Neural cell (in vitro differentiated cells): ENCODE results near the gene FLT1. TPM values are rescaled to one million over a fixed set of nuclear protein-coding genes. Genes with fewer than 3 reads are reported as not detected.

Experiments
- H2AFZ ChIP-seq: fragments of 200-600, 300-800 bp; sonication (generic), shearing (Covaris generic); 2 replicates; pipeline ENCODE4 v1.6.0; 2014; ENCODE audit warnings: low read depth, mild to moderate bottlenecking, antibody characterized with exemption, low read length, moderate library complexity
- H3F3A ChIP-seq: fragments of 200-600 bp; shearing (Covaris generic); 2 replicates; pipeline ENCODE4 v1.6.1; 2016; ENCODE audit warnings: mild to moderate bottlenecking, moderate library complexity, mixed read lengths, antibody characterized with exemption, low read length; ENCODE audit not compliant: insufficient read depth, poor library complexity, severe bottlenecking
- H3K27ac ChIP-seq: fragments of 200-600, 300-800 bp; sonication (generic), shearing (Covaris generic); 2 replicates; pipeline ENCODE4 v1.5.1; 2014; ENCODE audit warnings: mild to moderate bottlenecking, low read length, moderate library complexity
- H3K27me3 ChIP-seq: fragments of 300-800, 200-600 bp; sonication (generic), shearing (Covaris generic); 2 replicates; pipeline ENCODE4 v1.6.0; 2014; ENCODE audit warnings: mild to moderate bottlenecking, low read depth, low read length, moderate library complexity; ENCODE audit not compliant: insufficient read depth
- H3K36me3 ChIP-seq: fragments of 300-800, 200-600 bp; sonication (generic), shearing (Covaris generic); 2 replicates; pipeline ENCODE4 v1.5.1; 2014; ENCODE audit warnings: mild to moderate bottlenecking, antibody characterized with exemption, low read length, moderate library complexity; ENCODE audit not compliant: insufficient read depth
- H3K4me2 ChIP-seq: fragments of 300-800, 200-600 bp; sonication (generic), shearing (Covaris generic); 2 replicates; pipeline ENCODE4 v1.6.0; 2014; ENCODE audit warnings: mild to moderate bottlenecking, low read length
- H3K4me3 ChIP-seq: fragments of 300-800, 200-600 bp; sonication (generic), shearing (Covaris generic); 2 replicates; pipeline ENCODE4 v1.5.1; 2014; ENCODE audit warnings: mild to moderate bottlenecking, low read length, moderate library complexity
- H3K79me2 ChIP-seq: fragments of 200-600 bp; shearing (Covaris generic); replicated peaks from 2 replicates; pipeline ENCODE4 v1.6.0; 2014; ENCODE audit warnings: mild to moderate bottlenecking, low read length, moderate library complexity; ENCODE audit not compliant: insufficient read depth
- H3K9ac ChIP-seq: fragments of 300-800, 200-600 bp; sonication (generic), shearing (Covaris generic); 2 replicates; pipeline ENCODE4 v1.6.1; 2016; ENCODE audit warnings: mild to moderate bottlenecking, low read length, mixed read lengths
- H3K9me2 ChIP-seq: fragments of 200-600 bp; shearing (Covaris generic); 2 replicates; pipeline ENCODE4 v1.6.1; 2016; ENCODE audit warnings: mild to moderate bottlenecking, low read length, mixed read lengths; ENCODE audit not compliant: insufficient read depth
- H3K9me3 ChIP-seq: fragments of 200-600, 300-800 bp; sonication (generic), shearing (Covaris generic); 2 replicates; pipeline ENCODE4 v1.6.1; 2016; ENCODE audit warnings: mild to moderate bottlenecking, mixed run types, low read length, moderate library complexity, mixed read lengths
- H4K20me1 ChIP-seq: fragments of 200-600 bp; shearing (Covaris generic); 2 replicates; pipeline ENCODE4 v1.6.1; 2016; ENCODE audit warnings: mild to moderate bottlenecking, mixed run types; ENCODE audit not compliant: insufficient read depth
- CTCF ChIP-seq: fragments of 450-650 bp; IDR thresholded peaks from 2 replicates; pipeline ENCODE4 v1.5.1; 2014; ENCODE audit warnings: antibody characterized with exemption, mild to moderate bottlenecking, moderate library complexity; ENCODE audit not compliant: poor library complexity, severe bottlenecking
- EP300 ChIP-seq: fragments of 450-650 bp; conservative IDR thresholded peaks from 2 replicates; pipeline ENCODE4 v1.6.1; 2014; ENCODE audit warnings: antibody characterized with exemption, mild to moderate bottlenecking, moderate library complexity; ENCODE audit not compliant: poor library complexity, severe bottlenecking
- EZH2 ChIP-seq: fragments of 200-600, 300-800 bp; shearing (Covaris generic), sonication (generic); IDR thresholded peaks from 2 replicates; pipeline ENCODE4 v1.6.1; 2014; ENCODE audit warnings: antibody characterized with exemption, low read length, borderline replicate concordance, mild to moderate bottlenecking; ENCODE audit not compliant: insufficient read depth, poor library complexity, severe bottlenecking
- MXI1 ChIP-seq: fragments of 450-650 bp; conservative IDR thresholded peaks from 2 replicates; pipeline ENCODE4 v1.6.1; 2014; ENCODE audit warnings: antibody characterized with exemption, mild to moderate bottlenecking; ENCODE audit not compliant: poor library complexity, severe bottlenecking
- POLR2AphosphoS5 ChIP-seq: IDR thresholded peaks from 2 replicates; pipeline ENCODE4 v1.6.1; 2012
- RAD21 ChIP-seq: fragments of 450-650 bp; conservative IDR thresholded peaks from 2 replicates; pipeline ENCODE4 v1.6.1; 2014; ENCODE audit warnings: antibody characterized with exemption, mild to moderate bottlenecking, moderate library complexity
- REST ChIP-seq: IDR thresholded peaks from 2 replicates; pipeline ENCODE4 v1.6.1; 2012; ENCODE audit warnings: borderline replicate concordance
- SMC3 ChIP-seq: fragments of 450-650 bp; conservative IDR thresholded peaks from 2 replicates; pipeline ENCODE4 v1.6.1; 2014; ENCODE audit warnings: antibody characterized with exemption, mild to moderate bottlenecking, moderate library complexity; ENCODE audit not compliant: poor library complexity
- TAF1 ChIP-seq: IDR thresholded peaks from 2 replicates; pipeline ENCODE4 v1.6.1; 2012; ENCODE audit warnings: low read depth
- polyA plus RNA-seq: library from polyadenylated mRNA; depleted of rRNA; stranded (reverse); fragments of >200 nt; gene quantifications from 2 replicates; pipeline ENCODE4 v1.2.3, GENCODE V29; 2014

FLT1 gene
- polyA plus RNA-seq, 1 donor from 2014 or later = not detected

GRCh38 chr13:28320884-28321574, 173.9 kb downstream of the FLT1 start:
- Histone ChIP-seq H3K36me3 (no peaks in the 10 kb centered on the region), H3K4me3 (no peak overlapping the region), H3K27ac (no peak overlapping the region), H3K27me3 (no peaks in the 10 kb centered on the region), H3K9me2 (no peaks in the 10 kb centered on the region), H4K20me1 (no peaks in the 10 kb centered on the region), H3K4me2 (no peak overlapping the region), H3K79me2 (no peaks in the 10 kb centered on the region), H2AFZ (no peak overlapping the region), H3K9ac (no peak overlapping the region), H3F3A (no peaks in the 10 kb centered on the region), H3K9me3 (no peaks in the 10 kb centered on the region)
- TF ChIP-seq TAF1 (no peak), CTCF (no peak), RAD21 (no peak), SMC3 (no peak), REST (no peak), EP300 (no peak), EZH2 (no peak), MXI1 (no peak), POLR2AphosphoS5 (no peak)

GRCh38 chr13:28320209-28320608, 174.7 kb downstream of the FLT1 start:
- H2AFZ ChIP-seq = no peak overlapping the region
- H3K27me3 ChIP-seq = no peaks in the 10 kb centered on the region
- no peaks in the 10 kb centered on the region for H3K9me2 ChIP-seq
- H3K79me2 ChIP-seq = no peaks in the 10 kb centered on the region
- H3K4me2 ChIP-seq = no peak overlapping the region
- no peak overlapping the region for H3K4me3 ChIP-seq
- no peaks in the 10 kb centered on the region for H4K20me1 ChIP-seq
- TF ChIP-seq TAF1 (no peak), SMC3 (no peak), MXI1 (no peak), CTCF (no peak), RAD21 (no peak), REST (no peak)
- no peaks in the 10 kb centered on the region for H3K36me3 ChIP-seq
- no peak overlapping the region for H3K27ac ChIP-seq
- H3F3A ChIP-seq = no peaks in the 10 kb centered on the region
- H3K9ac ChIP-seq = no peak overlapping the region
- no peaks in the 10 kb centered on the region for H3K9me3 ChIP-seq
